ENCODE results near the gene TMC1. TPM values are rescaled to one million over a fixed set of nuclear protein-coding genes. Genes with fewer than 3 reads are reported as not detected.

The TMC1 gene
- total RNA-seq, 4 donors from 2014 or later, result 0.30 to 2.3 (median 0.44) TPM; not detected in 1

DNA sequence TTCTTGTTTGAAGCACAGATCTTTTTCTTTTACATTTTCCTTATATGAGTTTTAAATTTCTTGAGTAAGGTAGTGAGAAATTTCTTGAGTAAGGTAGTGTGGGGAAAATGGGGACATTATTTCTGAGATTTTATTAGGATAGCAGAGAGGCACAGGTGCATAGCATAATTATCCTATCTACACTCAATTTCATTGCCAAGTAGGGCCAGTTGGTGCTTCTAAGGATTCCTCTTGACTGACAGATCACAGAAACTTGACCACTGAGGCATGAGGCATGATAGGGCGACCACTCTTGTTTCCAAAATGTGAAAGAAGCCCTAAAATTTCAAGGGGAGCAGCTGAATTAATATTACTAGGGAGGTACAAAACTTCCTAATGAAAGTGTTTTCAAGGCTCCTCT, 31.4 kb upstream of the TMC1 start:
- no peak for TF ChIP-seq POLR2A (IDR thresholded peaks at IDR 0.05)
- TF ChIP-seq, protein P1, sequence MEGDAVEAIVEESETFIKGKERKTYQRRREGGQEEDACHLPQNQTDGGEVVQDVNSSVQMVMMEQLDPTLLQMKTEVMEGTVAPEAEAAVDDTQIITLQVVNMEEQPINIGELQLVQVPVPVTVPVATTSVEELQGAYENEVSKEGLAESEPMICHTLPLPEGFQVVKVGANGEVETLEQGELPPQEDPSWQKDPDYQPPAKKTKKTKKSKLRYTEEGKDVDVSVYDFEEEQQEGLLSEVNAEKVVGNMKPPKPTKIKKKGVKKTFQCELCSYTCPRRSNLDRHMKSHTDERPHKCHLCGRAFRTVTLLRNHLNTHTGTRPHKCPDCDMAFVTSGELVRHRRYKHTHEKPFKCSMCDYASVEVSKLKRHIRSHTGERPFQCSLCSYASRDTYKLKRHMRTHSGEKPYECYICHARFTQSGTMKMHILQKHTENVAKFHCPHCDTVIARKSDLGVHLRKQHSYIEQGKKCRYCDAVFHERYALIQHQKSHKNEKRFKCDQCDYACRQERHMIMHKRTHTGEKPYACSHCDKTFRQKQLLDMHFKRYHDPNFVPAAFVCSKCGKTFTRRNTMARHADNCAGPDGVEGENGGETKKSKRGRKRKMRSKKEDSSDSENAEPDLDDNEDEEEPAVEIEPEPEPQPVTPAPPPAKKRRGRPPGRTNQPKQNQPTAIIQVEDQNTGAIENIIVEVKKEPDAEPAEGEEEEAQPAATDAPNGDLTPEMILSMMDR (IDR thresholded peaks at IDR 0.05), result no peak
- no peak for TF ChIP-seq EP300 (IDR thresholded peaks at IDR 0.05)
- Histone ChIP-seq H3K36me3 (no peaks in the 10 kb centered on the region), H3K27ac (no peak overlapping the region), H3K27me3 (no peaks in the 10 kb centered on the region), H3K4me1 (peaks cover 0 to 17% (median 7%) of the 10 kb centered on the region in 4 donors), H3K9me3 (no peaks in the 10 kb centered on the region), H3K4me3 (no peak overlapping the region)
- 96 to 100% methylated on average over 1 of the region's 1 CpG for WGBS, 2 donors
- DNase-seq (ENCODE audit: low spot score in 2 of 2), result no peak

DNA sequence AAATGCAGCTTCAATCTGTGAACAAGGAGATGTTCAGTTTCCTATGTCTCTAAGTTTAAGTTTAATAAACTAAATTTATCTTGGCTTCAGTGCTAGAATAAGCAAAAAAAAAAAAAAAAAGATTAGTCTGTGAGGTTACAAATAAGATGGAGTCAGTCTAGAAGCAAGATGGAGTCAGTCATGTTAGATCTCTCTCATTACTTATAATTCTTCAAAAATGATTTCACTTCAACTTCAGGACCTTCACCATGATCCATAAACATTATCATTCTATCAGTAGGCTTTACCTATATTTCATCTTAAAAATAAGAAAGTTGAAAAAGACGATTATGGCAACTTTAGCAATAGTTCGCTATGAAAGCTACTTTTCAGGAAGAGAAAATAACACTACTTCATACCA, 30.2 kb upstream of the TMC1 start:
- 90 to 91% methylated on average over 2 of the region's 2 CpGs for WGBS, 2 donors
- Histone ChIP-seq H3K4me1 (peaks cover 0 to 9% (median under 1%) of the 10 kb centered on the region in 4 donors), H3K9me3 (no peaks in the 10 kb centered on the region), H3K4me3 (no peak overlapping the region), H3K27me3 (no peaks in the 10 kb centered on the region), H3K27ac (no peak overlapping the region), H3K36me3 (no peaks in the 10 kb centered on the region)
- no peak for DNase-seq (ENCODE audit: low spot score in 2 of 2)
- TF ChIP-seq POLR2A (IDR thresholded peaks at IDR 0.05) (no peak), EP300 (IDR thresholded peaks at IDR 0.05) (no peak)
- TF ChIP-seq, protein P1 (IDR thresholded peaks at IDR 0.05), result no peak

DNA sequence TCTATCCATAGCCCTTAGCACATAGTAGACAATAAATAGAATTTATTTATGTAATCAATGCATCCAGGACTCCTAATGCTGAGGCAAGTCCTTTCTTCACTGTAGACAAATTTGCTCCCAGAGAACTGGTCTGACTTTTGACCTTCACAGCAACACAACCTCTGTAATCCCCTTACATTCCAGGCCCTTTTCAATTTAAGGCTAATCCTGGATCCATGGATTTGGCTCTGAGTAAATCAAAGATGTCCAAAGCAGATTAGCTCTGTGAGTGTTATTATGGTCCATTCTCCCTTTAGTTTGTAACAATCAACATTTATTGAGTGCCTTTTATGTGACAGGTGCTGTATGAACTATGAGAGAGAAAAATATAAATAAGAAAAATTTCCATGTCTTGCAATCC, 27.4 kb upstream of the TMC1 start:
- no peak overlapping the region for H3K4me3 ChIP-seq
- DNase-seq (ENCODE audit: low spot score in 2 of 2), result no peak
- H3K27me3 ChIP-seq, result no peaks in the 10 kb centered on the region
- no peaks in the 10 kb centered on the region for H3K36me3 ChIP-seq
- TF ChIP-seq EP300 (IDR thresholded peaks at IDR 0.05) (no peak), POLR2A (IDR thresholded peaks at IDR 0.05) (no peak)
- TF ChIP-seq, protein P1 (IDR thresholded peaks at IDR 0.05), result no peak
- H3K9me3 ChIP-seq, result no peaks in the 10 kb centered on the region
- H3K4me1 ChIP-seq, result no peaks in the 10 kb centered on the region
- H3K27ac ChIP-seq, result no peak overlapping the region

DNA sequence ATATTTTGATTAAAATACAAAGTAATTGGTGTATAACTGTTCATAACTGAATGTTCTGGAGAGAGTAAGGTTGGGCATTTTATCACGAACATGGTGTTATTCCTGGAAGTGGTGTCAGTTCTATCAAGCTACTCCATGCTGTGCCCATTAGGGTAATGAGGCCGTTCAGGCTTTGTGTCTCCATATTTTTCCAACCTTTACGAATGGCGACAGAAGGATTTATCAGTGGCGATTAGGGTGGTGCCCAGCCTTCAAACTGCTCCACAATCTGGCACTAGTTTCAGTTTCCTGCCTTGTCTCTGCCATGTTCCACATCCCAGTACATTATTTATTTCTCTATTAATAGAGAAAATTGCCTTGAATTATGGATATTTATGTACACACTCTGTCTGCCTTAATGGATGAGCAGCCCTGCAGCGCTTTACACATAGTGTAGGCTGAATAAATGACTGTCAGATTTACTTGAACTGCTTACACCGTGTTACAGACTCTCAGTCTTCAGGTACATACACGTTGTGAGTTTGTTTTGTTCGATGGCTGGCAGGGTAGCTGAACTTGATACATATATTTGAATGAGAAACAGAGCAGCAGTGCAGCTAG, 23.9 kb upstream of the TMC1 start:
- Histone ChIP-seq H3K36me3 (no peaks in the 10 kb centered on the region), H3K27me3 (no peaks in the 10 kb centered on the region), H3K4me3 (no peak overlapping the region), H3K4me1 (no peaks in the 10 kb centered on the region), H3K27ac (no peak overlapping the region), H3K9me3 (no peaks in the 10 kb centered on the region)
- DNase-seq (ENCODE audit: low spot score in 2 of 2), result no peak
- 82 to 83% methylated on average over 9 of the region's 9 CpGs for WGBS, 2 donors
- TF ChIP-seq, protein P1 (IDR thresholded peaks at IDR 0.05), result no peak
- no peak for TF ChIP-seq EP300 (IDR thresholded peaks at IDR 0.05)
- TF ChIP-seq POLR2A (IDR thresholded peaks at IDR 0.05), result no peak

DNA sequence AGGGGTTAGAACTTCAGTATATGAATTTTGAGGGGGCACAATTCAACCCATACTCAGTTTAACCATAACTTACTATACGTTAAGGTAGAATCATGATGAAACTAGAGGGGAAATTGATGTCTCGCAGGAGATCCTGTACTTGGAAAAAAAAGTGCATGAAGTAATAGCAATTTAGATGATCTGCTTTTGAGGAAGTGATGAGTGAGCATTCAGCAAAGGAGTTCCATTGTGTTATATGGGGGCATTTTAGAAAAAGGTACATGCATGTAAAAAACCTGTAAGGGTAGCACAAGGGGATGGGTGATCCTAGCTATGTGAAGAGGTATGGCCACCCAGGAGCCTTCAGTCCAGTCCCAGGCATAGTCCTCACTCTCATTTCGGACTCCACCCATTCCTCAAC, 14.8 kb upstream of the TMC1 start:
- Histone ChIP-seq H3K27me3 (no peaks in the 10 kb centered on the region), H3K4me1 (peaks cover 0 to 9% (median 3%) of the 10 kb centered on the region in 4 donors), H3K27ac (no peak overlapping the region), H3K36me3 (no peaks in the 10 kb centered on the region), H3K9me3 (no peaks in the 10 kb centered on the region), H3K4me3 (no peak overlapping the region)
- no peak for DNase-seq (ENCODE audit: low spot score in 2 of 2)
- 89 to 90% methylated on average over 3 of the region's 3 CpGs for WGBS, 2 donors
- TF ChIP-seq, protein P1 (IDR thresholded peaks at IDR 0.05), result no peak
- TF ChIP-seq EP300 (IDR thresholded peaks at IDR 0.05) (no peak), POLR2A (IDR thresholded peaks at IDR 0.05) (no peak)

All from tibial nerve (tissue), 4 donors.